ENCODE data around the gene EPB41L4A. TPM values are rescaled to one million over a fixed set of nuclear protein-coding genes. Genes with fewer than 3 reads are reported as not detected.
A peak's percentile ranks its signal among the peaks of the same experiment; 100 is the strongest.
"Not testable (repeated sequence)": the region's sequence is repeated elsewhere in the genome, so short reads cannot be mapped to it uniquely, and the experiment has no call there.

Gene EPB41L4A
- total RNA-seq, 1 donor from 2014 or later: 61.9 TPM

- not testable (repeated sequence) for DNase-seq (ENCODE audit: low spot score)
Observed at GRCh38 chr5:112208195-112208594, 210.9 kb downstream of the EPB41L4A start.

- no peak for DNase-seq (ENCODE audit: low spot score)
Observed at GRCh38 chr5:112205846-112206245, 213.2 kb downstream of the EPB41L4A start.

- no peak for DNase-seq (ENCODE audit: low spot score)
Observed at GRCh38 chr5:112203229-112203628, 215.8 kb downstream of the EPB41L4A start.

GRCh38 chr5:112202694-112203093, 216.4 kb downstream of the EPB41L4A start:
- DNase-seq (ENCODE audit: low spot score): no peak

GRCh38 chr5:112201141-112201540, 217.9 kb downstream of the EPB41L4A start:
- no peak for DNase-seq (ENCODE audit: low spot score)

- DNase-seq (ENCODE audit: low spot score): no peak
Observed at GRCh38 chr5:112200131-112200530, 218.9 kb downstream of the EPB41L4A start.

GRCh38 chr5:112196584-112196983, 222.5 kb downstream of the EPB41L4A start:
- no peak for DNase-seq (ENCODE audit: low spot score)

- DNase-seq (ENCODE audit: low spot score): no peak
Observed at GRCh38 chr5:112195924-112196323, 223.2 kb downstream of the EPB41L4A start.

- DNase-seq (ENCODE audit: low spot score): no peak
Observed at GRCh38 chr5:112192866-112193265, 226.2 kb downstream of the EPB41L4A start.

- no peak for DNase-seq (ENCODE audit: low spot score)
Observed at GRCh38 chr5:112192072-112192471, 227.0 kb downstream of the EPB41L4A start.

- DNase-seq (ENCODE audit: low spot score): no peak
Observed at GRCh38 chr5:112189391-112189790, 229.7 kb downstream of the EPB41L4A start.

GRCh38 chr5:112186401-112186990, 232.6 kb downstream of the EPB41L4A start:
- no peak for DNase-seq (ENCODE audit: low spot score)

- no peak for DNase-seq (ENCODE audit: low spot score)
Observed at GRCh38 chr5:112183874-112184273, 235.2 kb downstream of the EPB41L4A start.

- DNase-seq (ENCODE audit: low spot score): no peak
Observed at GRCh38 chr5:112183103-112183711, 235.9 kb downstream of the EPB41L4A start.

- no peak for DNase-seq (ENCODE audit: low spot score)
Observed at GRCh38 chr5:112179290-112179689, 239.8 kb downstream of the EPB41L4A start.

- DNase-seq (ENCODE audit: low spot score): peak; percentile 23
Observed at GRCh38 chr5:112174959-112175594, 244.0 kb downstream of the EPB41L4A start.

GRCh38 chr5:112165897-112166737, 253.0 kb downstream of the EPB41L4A start:
- DNase-seq (ENCODE audit: low spot score): no peak

GRCh38 chr5:112165399-112165798, 253.7 kb downstream of the EPB41L4A start:
- no peak for DNase-seq (ENCODE audit: low spot score)

GRCh38 chr5:112163435-112163834, 255.6 kb downstream of the EPB41L4A start:
- no peak for DNase-seq (ENCODE audit: low spot score)

- DNase-seq (ENCODE audit: low spot score): no peak
Observed at GRCh38 chr5:112161392-112161748, 257.7 kb downstream of the EPB41L4A start.

- peak; percentile 93 for DNase-seq (ENCODE audit: low spot score)
Observed at GRCh38 chr5:112160652-112161391, 258.3 kb downstream of the EPB41L4A start.

GRCh38 chr5:112159435-112159834, 259.6 kb downstream of the EPB41L4A start:
- DNase-seq (ENCODE audit: low spot score): peak; percentile 51

Measured in mucosa of gallbladder (tissue), 1 donor.